Lung (tissue), 12 donors: Measurements from ENCODE around the gene ADAP1. TPM values are rescaled to one million over a fixed set of nuclear protein-coding genes. Genes with fewer than 3 reads are reported as not detected.

Experiments
- ATAC-seq: fragments of 200-7000 bp; cut with Tn5 transposase; one replicate; pipeline ENCODE4 v1.9.1; 2020; ENCODE audit warnings: moderate number of reproducible peaks; ENCODE audit not compliant: insufficient read depth, low FRiP score
- DNase-seq, 3 donors: peaks; one replicate each; pipeline ENCODE4 v3.0.0-alpha.2; 2013 to 2017
- H3K27ac ChIP-seq, 2 donors: one replicate each; pipeline ENCODE4 v1.5.1; 2013; ENCODE audit warnings: mild to moderate bottlenecking in 2 of 2, moderate library complexity in 2 of 2, control low read depth in 1 of 2, inconsistent platforms in 1 of 2, low read depth in 1 of 2, low read length in 1 of 2
- H3K27me3 ChIP-seq, 3 donors: one replicate each; pipeline ENCODE4 v1.5.1; 2013; ENCODE audit warnings: low read length in 2 of 3; ENCODE audit not compliant: control insufficient read depth in 3 of 3, insufficient read depth in 3 of 3
- H3K36me3 ChIP-seq, 4 donors: one replicate each; pipeline ENCODE4 v1.5.1; 2013; ENCODE audit warnings: low read length in 4 of 4, mild to moderate bottlenecking in 1 of 4, moderate library complexity in 1 of 4; ENCODE audit not compliant: control insufficient read depth in 4 of 4, insufficient read depth in 4 of 4
- H3K4me1 ChIP-seq, 5 donors: one replicate each; pipeline ENCODE4 v1.5.1; 2013; ENCODE audit warnings: low read length in 5 of 5, mild to moderate bottlenecking in 2 of 5, moderate library complexity in 1 of 5; ENCODE audit not compliant: control insufficient read depth in 5 of 5, insufficient read depth in 5 of 5
- H3K4me3 ChIP-seq: one replicate; pipeline ENCODE4 v1.5.1; 2013; ENCODE audit warnings: mild to moderate bottlenecking, control low read depth, moderate library complexity
- H3K9ac ChIP-seq, 2 donors: one replicate each; pipeline ENCODE4 v1.5.1; 2013; ENCODE audit warnings: low read length in 2 of 2, control low read depth in 1 of 2; ENCODE audit not compliant: insufficient read depth in 1 of 2
- H3K9me3 ChIP-seq, 4 donors: one replicate each; pipeline ENCODE4 v1.5.1; 2013; ENCODE audit warnings: low read length in 3 of 4, mild to moderate bottlenecking in 1 of 4, moderate library complexity in 1 of 4; ENCODE audit not compliant: control insufficient read depth in 4 of 4, insufficient read depth in 3 of 4
- CTCF ChIP-seq: IDR thresholded peaks from 2 replicates; pipeline ENCODE4 v1.5.1; 2012; ENCODE audit warnings: mild to moderate bottlenecking; ENCODE audit errors: control extremely low read depth, extremely low read depth
- WGBS, 2 donors: extraction: QIAGEN DNeasy Blood & Tissue Kit; methylation state at CpG; one replicate each; pipeline ENCODE4 v1.1.7; 2013; 5-methylcytosine and 5-hydroxymethylcytosine counted together
- polyA plus RNA-seq, 2 donors: library from polyadenylated mRNA; stranded (reverse); fragments of 200-250 nt; gene quantifications; one replicate each; pipeline ENCODE4 v1.2.1, GENCODE V29; 2013
- total RNA-seq, 2 donors: library from RNA; depleted of rRNA in 1 of 2; stranded (reverse); fragments of >200 nt in 1 of 2; gene quantifications; one replicate each; pipeline ENCODE4 v1.2.1, GENCODE V29; 2014 to 2021
- donor health status: control.
- donor health status: control.
- donor health status: Bipolar disorder and iron deficiency.
- donor health status: healthy.
- donor health status: DM: yes; HTN: yes; CAD: no.

ADAP1 gene
- total and polyA plus RNA-seq, 4 donors: 11.5 to 39.0 (median 32.6) TPM

- Histone ChIP-seq H3K4me1 (peaks cover 0 to 10% (median 0%) of the 10 kb centered on the region in 5 donors), H3K4me3 (no peak within 1 kb of the TSS), H3K9me3 (no peaks in the 10 kb centered on the region), H3K27ac (no peak within 1 kb of the TSS), H3K9ac (no peak within 1 kb of the TSS), H3K36me3 (no peaks in the 10 kb centered on the region), H3K27me3 (no peaks in the 10 kb centered on the region)
- ATAC-seq (no peak), DNase-seq (peak in 2 of 3 donors; percentile 51 to 57)
- no peak for TF ChIP-seq CTCF
- 55 to 74% methylated on average over 26 to 34 of the region's 34 CpGs for WGBS, 2 donors
Observed at GRCh38 chr7:983004-983615, 28.6 kb upstream of the ADAP1 start, which contains the start of gene CYP2W1. Gene CYP2W1 (plus strand): TSS chr7:983181. CDS start chr7:983212, 31 bp downstream.

- H3K4me1 ChIP-seq: peaks cover 0 to 11% (median under 1%) of the 10 kb centered on the region in 5 donors
- ATAC-seq (no peak), DNase-seq (peak in 1 of 3 donors; percentile 19)
- 68 to 78% methylated on average over 10 of the region's 10 CpGs for WGBS, 2 donors
- H3K36me3 ChIP-seq: no peaks in the 10 kb centered on the region
- no peak overlapping the region for H3K9ac ChIP-seq
- no peaks in the 10 kb centered on the region for H3K27me3 ChIP-seq
- no peak overlapping the region for H3K27ac ChIP-seq
- H3K4me3 ChIP-seq: no peak overlapping the region
- no peaks in the 10 kb centered on the region for H3K9me3 ChIP-seq
- no peak for TF ChIP-seq CTCF
Observed at GRCh38 chr7:982511-983003, 28.1 kb upstream of the ADAP1 start.

- no peak overlapping the region for H3K27ac ChIP-seq
- ATAC-seq (no peak), DNase-seq (peak in 1 of 3 donors; percentile 18)
- no peak for TF ChIP-seq CTCF
- no peak overlapping the region for H3K4me3 ChIP-seq
- H3K9ac ChIP-seq: no peak overlapping the region
- WGBS, 2 donors: 80 to 89% methylated on average over 18 to 19 of the region's 19 CpGs
- H3K4me1 ChIP-seq: peaks cover 0 to 17% (median 2%) of the 10 kb centered on the region in 5 donors
- no peaks in the 10 kb centered on the region for H3K9me3 ChIP-seq
- no peaks in the 10 kb centered on the region for H3K27me3 ChIP-seq
- no peaks in the 10 kb centered on the region for H3K36me3 ChIP-seq
Observed at GRCh38 chr7:981793-982510, 27.5 kb upstream of the ADAP1 start.
